Measurements from ENCODE around the gene SPCS2.
A peak's percentile ranks its signal among the peaks of the same experiment; 100 is the strongest.

Gene SPCS2

GRCh38 chr11:74948898-74949752, at the start of gene SPCS2, which contains the start of gene XRRA1:
Gene SPCS2 (plus strand): TSS chr11:74949266. CDS start chr11:74949286, 20 bp downstream.
Gene XRRA1 (minus strand): TSS chr11:74949091. CDS start chr11:74940878, 8,213 bp downstream.
- DNase-seq, result peak; percentile 98

GRCh38 chr11:74902342-74902741, 46.7 kb upstream of the SPCS2 start:
- DNase-seq, result no peak

- DNase-seq, result no peak
These were observed 43.7 kb upstream of the SPCS2 start for GRCh38 chr11:74905326-74905725.

- DNase-seq, result no peak
These were observed 39.7 kb upstream of the SPCS2 start for GRCh38 chr11:74909385-74909784.

GRCh38 chr11:74909812-74910211, 39.3 kb upstream of the SPCS2 start:
- no peak for DNase-seq

GRCh38 chr11:74923125-74923524, 25.9 kb upstream of the SPCS2 start:
- DNase-seq, result no peak

- DNase-seq, result no peak
These were observed 23.8 kb upstream of the SPCS2 start for GRCh38 chr11:74925281-74925680.

- no peak for DNase-seq
These were observed 22.6 kb upstream of the SPCS2 start for GRCh38 chr11:74926304-74927030.

- no peak for DNase-seq
These were observed 21.6 kb upstream of the SPCS2 start for GRCh38 chr11:74927496-74927895.

GRCh38 chr11:74929431-74930363, 19.4 kb upstream of the SPCS2 start:
- peak; percentile 61 for DNase-seq

GRCh38 chr11:74932169-74932568, 16.9 kb upstream of the SPCS2 start:
- no peak for DNase-seq

- DNase-seq, result no peak
These were observed 16.3 kb upstream of the SPCS2 start for GRCh38 chr11:74932797-74933196.

- no peak for DNase-seq
These were observed 15.3 kb upstream of the SPCS2 start for GRCh38 chr11:74933765-74934164.

GRCh38 chr11:74935285-74935684, 13.8 kb upstream of the SPCS2 start:
- DNase-seq, result no peak

- no peak for DNase-seq
These were observed 13.0 kb upstream of the SPCS2 start for GRCh38 chr11:74936087-74936486.

GRCh38 chr11:74936976-74937375, 12.1 kb upstream of the SPCS2 start:
- DNase-seq, result no peak

GRCh38 chr11:74937696-74938475, 11.2 kb upstream of the SPCS2 start:
- no peak for DNase-seq

- DNase-seq, result no peak
These were observed 7.6 kb upstream of the SPCS2 start for GRCh38 chr11:74941492-74941891.

GRCh38 chr11:74942073-74942759, 6.8 kb upstream of the SPCS2 start:
- DNase-seq, result no peak

- no peak for DNase-seq
These were observed 544 bp upstream of the SPCS2 start for GRCh38 chr11:74948546-74948897.

- DNase-seq, result no peak
These were observed 679 bp downstream of the SPCS2 start for GRCh38 chr11:74949753-74950137.
